Hepatocyte (in vitro differentiated cells): ENCODE data around the gene ANKRD11.

Source experiments
- EZH2phosphoT487 ChIP-seq: fragments of 200-600 bp; sonication (generic); IDR thresholded peaks from one replicate; pipeline ENCODE4 v1.6.1; 2018; ENCODE audit warnings: antibody characterized with exemption, mild to moderate bottlenecking, low read depth, moderate library complexity; ENCODE audit not compliant: unreplicated experiment, severe bottlenecking
- TF ChIP-seq, protein P1 (sequence below): fragments of 200-600 bp; sonication (generic); IDR thresholded peaks from 2 replicates; pipeline ENCODE4 v1.5.1; 2016; ENCODE audit warnings: antibody characterized with exemption, mild to moderate bottlenecking; ENCODE audit not compliant: poor library complexity

DNA sequence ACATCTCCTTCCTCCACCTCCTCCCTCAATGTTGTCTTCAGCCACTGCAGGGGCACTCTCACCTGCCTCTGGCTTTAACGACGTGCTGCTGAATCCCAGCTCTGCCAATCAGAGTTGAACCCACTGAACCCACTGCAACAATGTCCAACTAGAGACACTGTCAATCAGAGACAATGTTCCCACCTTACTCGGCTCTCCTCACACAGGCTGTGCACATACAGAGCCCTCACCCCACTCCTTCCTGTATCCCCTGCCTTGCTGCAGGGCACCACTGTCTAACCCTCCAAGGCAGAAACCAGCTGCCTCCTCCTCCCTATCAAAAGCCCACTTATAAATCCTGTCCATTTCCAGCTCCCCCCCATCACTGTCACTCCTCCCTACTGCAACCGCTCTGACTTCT is 58.7 kb downstream of the ANKRD11 start:
- TF ChIP-seq, protein P1, sequence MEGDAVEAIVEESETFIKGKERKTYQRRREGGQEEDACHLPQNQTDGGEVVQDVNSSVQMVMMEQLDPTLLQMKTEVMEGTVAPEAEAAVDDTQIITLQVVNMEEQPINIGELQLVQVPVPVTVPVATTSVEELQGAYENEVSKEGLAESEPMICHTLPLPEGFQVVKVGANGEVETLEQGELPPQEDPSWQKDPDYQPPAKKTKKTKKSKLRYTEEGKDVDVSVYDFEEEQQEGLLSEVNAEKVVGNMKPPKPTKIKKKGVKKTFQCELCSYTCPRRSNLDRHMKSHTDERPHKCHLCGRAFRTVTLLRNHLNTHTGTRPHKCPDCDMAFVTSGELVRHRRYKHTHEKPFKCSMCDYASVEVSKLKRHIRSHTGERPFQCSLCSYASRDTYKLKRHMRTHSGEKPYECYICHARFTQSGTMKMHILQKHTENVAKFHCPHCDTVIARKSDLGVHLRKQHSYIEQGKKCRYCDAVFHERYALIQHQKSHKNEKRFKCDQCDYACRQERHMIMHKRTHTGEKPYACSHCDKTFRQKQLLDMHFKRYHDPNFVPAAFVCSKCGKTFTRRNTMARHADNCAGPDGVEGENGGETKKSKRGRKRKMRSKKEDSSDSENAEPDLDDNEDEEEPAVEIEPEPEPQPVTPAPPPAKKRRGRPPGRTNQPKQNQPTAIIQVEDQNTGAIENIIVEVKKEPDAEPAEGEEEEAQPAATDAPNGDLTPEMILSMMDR: no peak
- TF ChIP-seq EZH2phosphoT487: no peak
